Measurements from ENCODE around the gene RBBP8.
A peak's percentile ranks its signal among the peaks of the same experiment; 100 is the strongest.

Gene RBBP8

DNA sequence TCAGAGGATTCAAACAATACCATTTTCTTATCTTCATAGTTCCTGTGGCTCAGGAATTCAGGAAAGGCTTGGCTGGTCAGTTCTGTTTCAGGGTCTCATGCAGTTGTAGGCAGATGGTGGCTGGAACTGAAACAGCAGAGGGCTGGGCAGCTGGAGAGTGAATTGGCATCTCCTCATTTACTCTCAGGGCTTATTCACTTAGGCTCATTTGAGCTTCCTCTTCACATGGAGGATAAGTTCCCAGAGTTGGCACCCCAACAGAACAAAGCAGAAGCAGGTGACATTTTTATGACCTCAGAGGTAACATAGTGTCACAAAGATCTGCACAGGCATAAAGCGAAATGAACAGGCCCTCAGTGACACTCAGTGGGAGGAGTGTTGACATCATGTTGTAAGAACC, 66.1 kb downstream of the RBBP8 start:
- no peak for DNase-seq (ENCODE audit: low spot score)

DNA sequence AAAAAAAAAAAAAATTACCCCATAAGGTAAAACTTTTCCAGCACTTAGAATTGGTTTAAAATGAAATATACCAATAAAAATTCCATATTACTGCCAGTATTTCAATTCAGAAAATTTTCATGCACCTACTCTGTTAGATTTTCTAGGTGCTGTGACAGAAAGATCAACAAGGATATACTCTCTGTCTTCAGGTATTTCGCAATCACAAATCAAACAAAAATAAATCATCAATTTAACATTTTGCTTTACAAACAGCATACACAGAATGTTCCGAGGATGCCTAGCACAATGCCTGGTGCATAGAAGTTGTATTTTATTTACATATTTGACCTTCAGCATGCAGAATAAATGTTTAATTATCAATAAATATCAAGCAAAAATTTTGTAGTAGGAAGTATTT, 66.5 kb downstream of the RBBP8 start:
- no peak for DNase-seq (ENCODE audit: low spot score)

DNA sequence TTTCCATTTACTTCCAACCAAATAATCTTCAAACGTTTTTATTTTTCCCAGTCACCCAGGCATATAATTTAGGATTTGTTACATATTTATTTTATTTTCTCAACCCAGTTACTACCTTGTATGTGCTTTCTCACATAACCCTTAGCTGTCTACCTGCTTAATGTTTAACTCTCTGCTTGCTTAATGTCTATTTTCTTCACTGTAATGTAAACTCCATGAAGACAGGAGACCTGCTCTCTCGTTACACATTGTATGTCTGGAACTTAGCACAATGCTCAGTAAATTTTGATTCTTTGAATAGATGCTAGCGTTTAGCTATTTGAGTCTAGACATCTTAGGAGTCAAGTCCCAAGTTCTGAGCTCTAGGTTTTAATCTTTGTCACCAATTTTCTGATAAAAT, 70.2 kb downstream of the RBBP8 start:
- no peak for DNase-seq (ENCODE audit: low spot score)

DNA sequence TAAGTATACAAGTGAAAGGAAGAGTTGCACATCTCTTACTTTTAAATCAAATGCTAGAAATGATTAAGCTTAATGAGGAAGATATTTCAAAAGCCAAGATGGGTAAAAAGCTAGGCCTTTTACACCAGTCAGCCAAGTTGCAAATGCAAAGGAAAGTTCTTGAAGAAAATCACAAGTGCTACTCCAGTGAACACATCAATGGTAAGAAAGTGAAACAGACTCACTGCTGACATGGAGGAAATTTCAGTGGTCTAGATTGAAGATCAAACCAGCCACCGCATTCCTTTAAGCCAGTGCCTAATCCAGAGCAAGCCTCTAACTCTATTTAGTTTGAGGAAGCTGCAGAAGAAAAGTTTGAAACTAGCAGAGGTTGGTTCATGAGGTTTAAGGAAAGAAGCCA, 79.1 kb downstream of the RBBP8 start:
- DNase-seq (ENCODE audit: low spot score): no peak

DNA sequence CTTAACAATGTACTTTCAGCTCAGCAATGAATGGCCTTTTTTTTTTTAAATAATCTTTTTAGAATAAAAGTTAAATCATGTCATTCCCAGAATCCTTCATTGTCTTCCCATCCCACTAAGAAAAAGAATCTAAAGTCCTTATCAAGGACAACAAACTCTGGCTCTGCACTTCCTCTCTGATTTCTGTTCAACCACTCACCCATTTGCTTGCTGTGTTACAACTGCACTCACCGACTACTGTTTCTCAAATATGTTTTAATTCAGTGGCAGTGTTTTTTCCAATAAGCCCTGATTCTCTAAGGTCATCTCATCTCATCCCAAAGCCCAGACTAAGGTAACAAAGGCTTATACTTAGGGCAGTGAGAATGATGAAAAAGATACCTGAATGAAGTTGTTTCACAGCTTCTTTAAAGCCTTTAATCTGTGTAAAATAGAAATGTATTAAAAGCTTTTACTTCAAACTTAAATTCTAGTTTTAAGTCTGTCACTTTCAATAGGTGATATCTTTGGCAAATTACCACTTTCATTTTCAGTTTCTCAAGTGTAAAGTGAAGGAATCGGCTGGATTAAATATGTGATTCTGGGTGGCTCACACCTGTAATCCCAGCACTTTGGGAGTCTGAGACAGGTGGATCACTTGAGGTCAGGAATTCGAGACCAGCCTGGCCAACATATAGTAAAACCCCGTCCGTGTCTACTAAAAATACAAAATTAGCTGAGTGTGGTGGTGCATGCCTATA, 87.6 kb downstream of the RBBP8 start:
- DNase-seq (ENCODE audit: low spot score): no peak

DNA sequence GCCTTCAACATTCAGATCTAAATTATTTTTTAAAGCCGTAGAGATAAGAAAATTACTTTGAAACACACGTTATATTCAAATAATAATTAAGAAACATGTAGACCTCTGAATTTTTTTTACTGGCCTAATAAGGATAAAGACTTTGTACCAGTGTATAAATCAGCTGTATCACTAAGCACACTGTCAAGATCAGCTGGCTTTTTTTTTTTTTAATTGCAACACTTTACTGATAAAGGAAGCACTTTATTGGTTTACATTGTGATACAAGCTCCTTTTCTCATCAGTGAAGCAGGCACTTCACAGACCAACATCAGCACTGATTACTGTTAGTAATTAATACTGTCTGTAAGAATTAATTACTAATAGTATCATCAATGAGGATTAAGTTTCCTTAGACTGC, 88.5 kb downstream of the RBBP8 start:
- DNase-seq (ENCODE audit: low spot score): no peak

DNA sequence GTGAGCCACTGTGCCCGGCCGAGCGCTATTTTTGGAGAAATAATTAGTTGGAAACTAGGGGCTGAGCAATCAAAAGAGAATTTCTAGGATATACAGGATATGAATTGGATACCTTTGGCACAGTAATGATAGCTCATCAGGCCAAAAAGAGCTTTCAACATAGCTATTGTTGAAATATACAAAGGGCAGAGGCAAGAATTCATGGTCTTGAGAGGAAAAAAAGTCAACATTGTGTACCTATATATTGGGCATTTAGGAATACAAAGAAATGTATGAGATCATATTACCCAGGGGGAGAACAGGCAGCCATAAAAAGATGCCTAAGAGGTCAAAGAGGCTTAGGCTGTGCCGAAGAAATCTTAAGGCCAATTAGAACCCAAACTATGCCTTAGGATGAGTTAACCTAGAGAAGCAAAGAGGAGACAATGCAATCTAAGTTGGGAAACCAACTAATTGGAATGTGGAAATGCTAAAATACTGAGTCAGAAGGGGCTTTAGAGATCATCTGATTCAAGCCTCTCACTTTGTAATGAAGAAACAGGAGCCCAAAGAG, 99.0 kb downstream of the RBBP8 start:
- no peak for DNase-seq (ENCODE audit: low spot score)

DNA sequence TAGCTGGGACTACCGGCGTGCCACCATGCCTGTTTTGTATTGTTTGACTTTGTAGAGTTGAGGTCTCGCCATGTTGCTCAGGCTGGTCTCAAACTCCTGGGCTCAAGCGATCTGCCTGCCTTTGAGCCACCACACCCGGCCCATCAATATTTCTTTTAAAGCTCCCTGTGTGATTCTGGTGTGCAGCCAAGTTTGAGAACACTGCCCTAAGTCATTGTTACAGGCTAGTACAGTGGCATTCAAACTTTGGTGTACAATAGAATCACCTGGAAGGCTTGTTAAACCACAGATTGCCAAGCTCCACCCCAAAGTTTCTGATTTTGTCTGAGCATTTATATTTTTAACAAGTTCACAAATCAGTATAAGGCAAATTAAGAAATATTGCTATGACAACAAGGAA, 99.9 kb downstream of the RBBP8 start:
- DNase-seq (ENCODE audit: low spot score): no peak

DNA sequence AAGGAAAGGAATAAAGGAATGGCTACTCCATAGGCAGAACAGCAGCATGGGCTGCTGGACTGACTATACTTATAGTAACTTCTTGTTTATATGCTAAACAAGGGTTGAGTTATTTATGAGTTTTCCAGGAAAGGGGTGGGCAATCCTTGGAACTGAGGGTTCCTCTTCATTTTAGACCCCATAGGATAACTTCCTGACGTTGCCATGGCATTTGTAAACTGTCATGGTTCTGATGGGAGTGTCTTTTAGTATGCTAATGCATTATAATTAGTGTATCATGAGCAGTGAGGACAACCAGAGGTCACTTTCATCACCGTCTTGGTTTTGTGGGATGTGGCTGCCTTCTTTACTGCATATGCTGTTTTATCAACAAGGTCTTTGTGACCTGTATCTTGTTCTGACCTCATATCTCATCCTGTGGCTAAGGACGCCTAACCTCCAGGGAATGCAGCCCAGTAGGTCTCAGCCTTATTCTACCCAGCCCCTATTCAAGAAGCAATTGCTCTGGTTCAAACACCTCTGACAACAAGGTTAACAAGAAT, 103.6 kb downstream of the RBBP8 start:
- DNase-seq (ENCODE audit: low spot score): no peak

DNA sequence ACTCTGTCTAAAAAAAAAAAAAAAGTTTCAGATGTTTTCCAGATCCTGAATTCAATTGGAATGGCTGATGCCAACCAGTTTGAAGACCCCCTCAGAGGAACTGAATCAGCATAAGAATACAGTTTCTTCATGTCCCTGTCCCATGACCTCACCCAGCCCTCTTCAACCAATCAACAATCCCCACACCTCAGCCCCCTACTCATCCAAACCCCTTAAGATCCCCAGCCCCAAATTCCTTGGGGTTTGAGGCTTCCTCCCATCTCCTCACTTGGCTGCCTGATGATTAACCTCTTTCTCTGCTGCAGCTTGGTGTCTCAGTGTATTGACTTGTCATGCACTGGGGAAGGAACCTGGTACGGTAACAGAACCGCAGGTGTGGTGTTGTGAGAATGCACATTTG, 104.5 kb downstream of the RBBP8 start:
- no peak for DNase-seq (ENCODE audit: low spot score)

DNA sequence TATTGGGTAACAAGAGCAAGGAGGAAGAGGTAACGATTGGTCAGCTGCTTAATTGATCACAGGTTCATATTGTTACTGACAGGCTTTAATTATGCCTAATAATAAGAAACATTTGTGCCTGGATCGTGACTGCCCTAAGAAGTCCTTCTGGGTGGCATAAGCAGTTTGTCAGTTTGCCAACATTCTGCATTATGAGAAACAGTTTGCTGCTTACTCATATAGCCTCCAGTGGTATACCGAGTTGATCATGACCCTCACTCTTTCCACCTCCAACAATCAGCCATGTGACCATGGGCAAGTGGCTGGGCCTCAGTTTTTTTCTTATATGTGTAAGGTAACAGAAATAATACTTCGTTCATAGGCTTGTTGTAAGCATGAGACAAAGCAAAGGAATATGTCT, 105.6 kb downstream of the RBBP8 start:
- no peak for DNase-seq (ENCODE audit: low spot score)

DNA sequence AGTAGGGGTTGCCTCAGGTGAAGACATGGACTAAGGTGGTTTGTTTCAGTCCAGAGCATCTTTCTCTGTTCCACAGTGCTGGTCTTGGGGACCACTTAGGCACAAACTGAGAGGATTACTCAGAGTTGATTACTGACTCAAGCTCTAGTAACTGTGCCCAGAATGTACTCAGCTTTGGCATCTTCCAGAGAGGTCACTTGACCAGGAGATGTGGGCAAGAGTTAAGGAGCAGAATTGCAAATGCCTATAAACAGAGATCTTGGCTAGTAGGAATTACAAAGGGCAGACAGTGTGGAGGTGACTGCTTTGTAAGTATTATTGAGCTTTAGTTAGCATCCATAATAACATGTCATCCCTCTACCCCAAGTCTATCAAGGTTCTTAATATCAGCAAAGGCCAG, 109.0 kb downstream of the RBBP8 start:
- no peak for DNase-seq (ENCODE audit: low spot score)

DNA sequence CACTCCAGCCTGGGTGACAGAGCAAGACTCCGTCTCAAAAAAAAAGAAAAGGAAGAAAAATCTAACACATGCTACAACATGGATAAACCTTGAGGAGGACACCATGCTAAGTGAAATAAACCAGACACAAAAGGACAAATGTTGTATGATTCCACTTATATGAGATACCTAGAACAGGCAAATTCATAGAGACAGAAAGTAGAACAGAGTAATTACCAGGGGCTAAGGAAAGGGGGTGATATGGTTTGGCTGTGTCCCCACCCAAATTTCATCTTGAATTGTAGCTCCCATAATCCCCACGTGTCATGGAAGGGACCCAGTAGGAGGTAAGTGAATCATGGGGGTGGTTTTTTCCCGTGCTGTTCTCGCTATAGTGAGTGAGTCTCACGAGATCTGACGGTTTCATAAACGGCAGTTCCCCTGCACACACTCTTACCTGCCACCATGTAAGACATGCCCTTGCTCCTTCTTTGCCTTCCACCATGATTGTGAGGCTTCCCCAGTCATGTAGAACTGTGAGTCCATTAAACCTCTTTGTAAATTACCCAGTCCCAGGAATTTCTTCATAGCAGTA, 110.8 kb downstream of the RBBP8 start:
- no peak for DNase-seq (ENCODE audit: low spot score)

DNA sequence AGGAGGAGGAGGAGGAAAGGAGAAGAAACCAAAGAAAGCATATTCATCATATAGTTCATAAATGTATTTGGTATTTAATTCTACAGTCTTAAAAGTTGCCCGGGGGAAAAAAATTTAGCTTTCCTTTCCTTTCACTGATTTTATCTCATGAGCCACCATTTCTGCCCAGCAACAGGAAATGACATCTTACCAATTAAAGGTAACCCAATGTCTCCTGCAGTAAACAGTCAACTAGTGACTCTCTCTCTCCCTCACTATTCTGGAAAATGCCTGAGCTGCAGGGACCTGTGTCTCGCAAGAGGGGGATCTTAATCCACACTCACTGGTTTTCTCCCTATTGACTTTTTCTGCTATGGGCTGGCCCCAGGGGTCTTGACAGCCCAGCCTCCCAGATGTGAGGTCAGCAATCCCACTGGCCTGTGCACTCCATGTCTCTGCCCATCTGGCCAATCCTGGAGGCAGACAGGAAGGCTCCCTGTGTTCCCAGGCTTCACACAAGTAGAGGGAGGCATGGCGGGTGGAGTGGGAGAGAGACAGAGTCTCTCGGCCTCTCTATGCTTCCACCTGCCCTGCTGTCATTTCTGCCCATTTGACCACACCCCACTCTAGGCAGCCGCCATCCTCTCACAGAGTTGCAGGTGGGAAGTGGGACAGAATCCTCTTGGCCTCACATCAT, 116.7 kb downstream of the RBBP8 start:
- DNase-seq (ENCODE audit: low spot score): peak; percentile 14

DNA sequence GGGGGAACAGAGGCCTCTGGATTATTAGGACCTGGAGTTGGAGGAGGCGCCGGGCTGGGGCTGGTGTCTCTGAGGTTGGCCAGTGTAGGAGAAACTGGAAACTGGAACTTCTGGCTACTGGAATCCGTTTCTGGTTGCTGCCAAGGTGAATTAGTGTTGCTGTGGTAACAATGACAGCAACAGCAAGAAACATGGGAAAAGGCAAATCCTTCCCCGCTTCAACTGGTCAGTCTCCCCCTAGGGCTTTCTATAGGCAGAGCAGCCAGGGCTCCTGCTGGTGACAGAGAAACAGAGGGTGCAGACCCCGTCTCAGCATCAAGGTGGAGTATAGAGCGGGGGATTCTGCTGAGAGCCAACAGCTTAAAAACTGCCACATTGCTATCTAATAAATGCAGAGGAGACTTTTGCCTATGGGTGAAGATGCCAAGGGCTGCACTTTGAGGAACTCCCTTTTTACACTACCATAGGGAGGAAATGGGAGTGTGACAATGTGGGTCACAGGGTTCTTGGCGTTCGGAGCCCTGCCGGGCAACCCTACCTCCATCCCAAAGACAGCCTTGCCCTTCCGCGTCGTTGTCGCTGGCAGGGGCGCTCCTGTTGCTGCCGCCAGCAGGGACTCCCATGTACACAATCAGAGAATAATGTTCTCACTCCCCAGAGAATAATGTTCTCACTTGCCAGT, 120.8 kb downstream of the RBBP8 start:
- no peak for DNase-seq (ENCODE audit: low spot score)

DNA sequence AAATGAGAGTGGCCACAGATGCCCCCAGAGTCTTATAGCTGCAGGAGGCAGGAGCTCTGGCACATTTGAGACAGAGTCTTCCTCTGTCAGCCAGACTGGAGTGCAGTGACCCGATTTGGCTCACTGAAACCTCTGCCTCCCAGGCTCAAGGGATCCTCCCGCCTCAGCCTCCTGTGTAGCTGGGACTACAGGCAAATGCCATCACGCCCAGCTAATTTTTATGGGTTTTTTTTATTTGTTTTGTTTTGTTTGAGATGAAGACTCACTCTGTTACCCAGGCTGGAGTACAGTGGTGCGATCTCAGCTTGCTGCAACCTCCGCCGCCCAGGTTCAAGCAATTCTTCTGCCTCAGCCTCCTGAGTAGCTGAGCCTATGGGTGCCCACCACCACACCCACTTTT, 121.4 kb downstream of the RBBP8 start:
- DNase-seq (ENCODE audit: low spot score): no peak

DNA sequence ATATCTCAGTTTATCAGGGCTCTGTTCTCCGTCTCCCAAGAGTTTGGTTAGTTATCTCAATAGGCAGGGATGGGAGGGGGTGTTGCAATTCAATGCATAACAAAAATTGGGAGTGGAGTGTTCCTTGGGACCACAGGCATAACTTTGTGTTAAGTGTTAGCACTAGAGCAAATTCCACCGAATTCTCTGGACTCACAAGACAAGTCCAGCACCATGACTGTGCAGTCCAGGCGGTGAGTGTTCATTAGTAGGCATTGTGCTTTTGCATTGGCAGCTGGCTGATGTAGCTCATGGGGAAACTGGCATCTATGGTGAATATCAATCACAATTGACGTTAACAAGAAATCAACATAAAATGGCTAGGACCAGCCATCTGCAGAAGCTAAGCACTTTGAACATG, 123.2 kb downstream of the RBBP8 start:
- no peak for DNase-seq (ENCODE audit: low spot score)

DNA sequence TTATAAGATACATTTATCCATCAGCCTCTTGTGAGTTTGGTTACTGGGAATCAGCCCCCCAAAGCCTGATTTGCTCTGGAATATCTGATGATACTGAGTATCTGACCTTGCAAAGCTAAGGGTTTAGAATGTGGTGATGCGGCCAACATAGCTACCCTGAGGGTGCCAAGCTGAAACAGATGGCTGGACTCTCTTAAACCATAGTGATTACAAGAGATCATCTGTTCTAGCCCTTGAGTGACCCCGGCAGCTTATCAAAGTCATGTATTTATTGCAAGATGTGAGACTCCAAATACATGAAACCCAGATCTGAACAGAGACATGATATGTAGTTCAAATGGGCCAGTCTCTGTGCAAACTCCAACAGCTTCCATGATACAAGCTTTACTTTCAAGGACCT, 124.0 kb downstream of the RBBP8 start:
- DNase-seq (ENCODE audit: low spot score): no peak

DNA sequence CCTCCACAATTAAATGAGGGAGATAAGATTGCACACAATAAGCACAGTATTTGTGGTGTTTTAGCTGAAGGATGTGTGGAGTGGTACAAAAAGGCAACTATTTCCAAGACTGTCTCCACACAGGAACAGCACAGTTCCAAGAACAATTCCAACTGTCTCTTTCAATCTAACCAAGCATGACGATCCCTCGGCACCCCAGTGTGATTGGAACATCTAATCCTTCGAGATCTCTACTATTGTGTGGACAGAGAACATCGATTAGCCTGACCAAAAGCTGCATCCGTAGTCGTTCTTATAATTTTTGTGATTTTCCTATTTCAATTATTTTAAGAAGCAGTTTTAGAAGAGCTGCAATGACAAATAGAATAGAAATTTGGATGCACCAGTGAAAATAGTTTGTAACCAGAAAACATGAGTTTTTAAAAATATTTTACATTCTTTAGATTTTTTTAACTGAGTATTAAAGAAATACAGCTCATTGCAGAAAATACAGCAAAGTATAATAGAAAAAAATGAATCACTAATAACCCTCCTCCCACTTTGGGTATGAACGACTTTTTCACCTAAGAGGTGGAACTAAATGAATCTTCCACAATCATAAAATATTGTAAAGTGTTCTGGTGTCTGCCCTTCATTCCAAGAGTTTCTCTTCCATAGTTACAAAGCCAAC, 125.8 kb downstream of the RBBP8 start:
- DNase-seq (ENCODE audit: low spot score): no peak

DNA sequence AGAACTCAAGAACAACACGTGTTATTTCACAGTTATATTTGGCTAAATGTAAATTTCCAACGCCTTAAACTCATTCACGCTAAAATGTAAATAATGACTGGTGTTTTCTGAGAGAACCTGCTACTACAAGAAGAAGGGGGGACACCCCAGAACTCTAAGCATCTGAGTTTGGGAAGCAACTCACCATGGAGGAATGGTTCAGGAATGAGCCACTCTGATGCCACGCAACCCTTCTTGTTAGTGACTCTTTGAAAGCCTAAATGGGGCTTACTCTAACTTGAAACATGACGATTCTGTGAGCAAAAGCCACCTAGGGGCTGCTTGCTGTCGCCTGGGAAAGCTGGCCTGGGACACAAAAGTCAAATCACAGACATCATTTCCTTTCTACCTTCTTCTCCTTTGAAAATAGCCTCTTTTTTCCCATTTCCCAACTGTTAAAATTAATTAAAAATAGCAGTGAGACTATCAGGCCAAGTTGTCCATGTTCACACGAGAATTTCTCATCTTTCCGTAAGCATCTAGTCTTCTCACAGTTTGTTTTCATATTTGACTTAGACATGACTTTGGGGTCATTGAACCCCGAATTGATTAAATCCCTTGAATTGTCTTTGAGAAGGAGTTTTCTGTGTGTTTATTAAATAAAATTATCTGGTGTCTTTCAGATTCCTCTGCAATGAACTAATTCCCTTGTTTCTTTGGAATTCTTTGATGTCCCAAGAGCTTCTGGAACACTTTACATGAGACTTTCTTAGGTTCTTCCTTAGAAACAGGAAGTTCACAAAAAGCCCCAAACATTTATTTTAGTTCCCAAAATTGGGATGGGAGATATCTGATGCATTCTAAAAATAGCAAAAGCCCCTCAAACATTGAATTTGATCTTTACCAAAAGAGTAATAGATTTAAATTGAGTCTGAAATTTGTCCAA, 126.7 kb downstream of the RBBP8 start:
- no peak for DNase-seq (ENCODE audit: low spot score)

DNA sequence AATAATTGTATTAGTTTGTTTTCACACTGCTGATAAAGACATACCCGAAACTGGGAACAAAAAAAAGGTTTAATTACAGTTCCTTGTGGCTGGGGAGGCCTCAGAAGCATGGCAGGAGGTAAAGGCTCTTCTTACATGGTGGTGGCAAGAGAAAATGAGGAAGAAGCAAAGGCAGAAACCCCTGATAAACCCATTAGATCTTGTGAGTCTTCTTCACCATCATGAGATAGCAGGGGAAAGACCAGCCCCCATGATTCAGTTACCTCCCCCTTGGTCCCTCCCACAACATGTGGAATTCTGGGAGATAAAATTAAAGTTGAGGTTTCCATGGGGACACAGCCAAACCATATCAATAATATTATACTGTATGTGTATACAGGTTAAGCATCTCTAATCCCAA, 128.9 kb downstream of the RBBP8 start:
- DNase-seq (ENCODE audit: low spot score): no peak

Measured in activated CD4-positive, alpha-beta T cell treated with anti-CD3 and anti-CD28 coated beads, Interleukin-2, Interleukin-4, amounts not matched to agents 100 ng/mL and 50 ng/mL, durations not matched to agents 16 hours and 8 hours (primary cell).